B cell (primary cell): ENCODE measurements around the gene SDK2. TPM values are rescaled to one million over a fixed set of nuclear protein-coding genes. Genes with fewer than 3 reads are reported as not detected.

ENCODE experiments used
- ATAC-seq: fragments of 200-7000 bp; cut with Tn5 transposase; one replicate; pipeline ENCODE4 v1.10.0; 2021; ENCODE audit warnings: low read depth, mild to moderate bottlenecking, moderate number of reproducible peaks, moderate library complexity
- CTCF ChIA-PET: fragments of 350-600 bp; sonication (Branson Sonifier 250); formaldehyde crosslinking; loops from one replicate; lab custom pipeline; 2021; ENCODE audit warnings: antibody characterized with exemption, inconsistent platforms; lab: Charles Lee
- POLR2A ChIA-PET: fragments of 350-600 bp; sonication (Branson Sonifier 250); formaldehyde crosslinking; loops from one replicate; lab custom pipeline; 2021; ENCODE audit warnings: antibody characterized with exemption; lab: Charles Lee
- DNase-seq: peaks from one replicate; pipeline ENCODE4 v3.0.0; 2013
- H2AFZ ChIP-seq: 2 replicates; pipeline ENCODE4 v1.6.1; 2012; ENCODE audit warnings: mild to moderate bottlenecking, low read depth, low read length; ENCODE audit not compliant: insufficient read depth, poor library complexity, severe bottlenecking
- H3K27ac ChIP-seq, 2 donors: 1 replicate in 1 of 2; 2 replicates in 1 of 2; pipeline ENCODE4 v1.5.1; 2012 to 2013; ENCODE audit warnings: low read length in 2 of 2, mild to moderate bottlenecking in 2 of 2, moderate library complexity in 1 of 2
- H3K27me3 ChIP-seq, 4 experiments: fragments of 200-600 bp in 1 of 4; sonication (generic) in 1 of 4; replicated peaks in 1 of 4; 1 replicate in 2 of 4; 2 replicates in 2 of 4; pipeline versions ENCODE4 v1.6.1 to v1.7.0; 2013 to 2016; ENCODE audit warnings: low read length in 3 of 4, mild to moderate bottlenecking in 2 of 4, mixed read lengths in 1 of 4, moderate library complexity in 1 of 4; ENCODE audit not compliant: insufficient read depth in 4 of 4, control insufficient read depth in 3 of 4; ENCODE audit errors: control extremely low read depth in 1 of 4
- H3K36me3 ChIP-seq, 2 experiments: replicated peaks in 1 of 2; 1 replicate in 1 of 2; 2 replicates in 1 of 2; pipeline versions ENCODE4 v1.6.1 to v1.7.1; 2013; ENCODE audit warnings: low read length in 1 of 2; ENCODE audit not compliant: insufficient read depth in 2 of 2, control insufficient read depth in 1 of 2; ENCODE audit errors: control extremely low read depth in 1 of 2, extremely low read depth in 1 of 2
- H3K4me1 ChIP-seq, 2 donors: fragments of 200-600 bp in 1 of 2; sonication (generic) in 1 of 2; 1 replicate in 1 of 2; 2 replicates in 1 of 2; pipeline versions ENCODE4 v1.5.1 to v1.6.1; 2013 to 2017; ENCODE audit warnings: low read length in 2 of 2; ENCODE audit not compliant: control insufficient read depth in 2 of 2, insufficient read depth in 2 of 2
- H3K4me2 ChIP-seq: replicated peaks from 2 replicates; pipeline ENCODE3; 2012; ENCODE audit warnings: mild to moderate bottlenecking, low read depth, low read length; ENCODE audit not compliant: poor library complexity, severe bottlenecking
- H3K4me3 ChIP-seq, 5 experiments: fragments of 200-600 bp in 1 of 5; sonication (generic) in 1 of 5; 1 replicate in 3 of 5; 2 replicates in 2 of 5; pipeline versions ENCODE4 v1.5.1 to v1.7.0; 2011 to 2016; ENCODE audit warnings: low read length in 4 of 5, mild to moderate bottlenecking in 4 of 5, low read depth in 2 of 5, control low read depth in 1 of 5, moderate library complexity in 1 of 5; ENCODE audit not compliant: insufficient read depth in 1 of 5; ENCODE audit errors: control extremely low read depth in 1 of 5, extremely low read depth in 1 of 5
- H3K79me2 ChIP-seq: fragments of 200-600 bp; sonication (generic); one replicate; pipeline ENCODE4 v1.6.0; 2016; ENCODE audit warnings: low read length; ENCODE audit not compliant: control insufficient read depth, insufficient read depth
- H3K9ac ChIP-seq: fragments of 200-600 bp; sonication (generic); 2 replicates; pipeline ENCODE4 v1.6.1; 2017; ENCODE audit warnings: mild to moderate bottlenecking, low read length, moderate library complexity
- H3K9me3 ChIP-seq, 3 donors: one replicate each; pipeline versions ENCODE4 v1.6.1 to v1.7.1; 2013; ENCODE audit warnings: low read length in 2 of 3; ENCODE audit not compliant: control insufficient read depth in 2 of 3, insufficient read depth in 1 of 3; ENCODE audit errors: control extremely low read depth in 1 of 3
- H4K20me1 ChIP-seq: 2 replicates; pipeline ENCODE4 v1.6.0; 2012; ENCODE audit warnings: mild to moderate bottlenecking, low read length; ENCODE audit not compliant: insufficient read depth, control insufficient read depth, poor library complexity, severe bottlenecking
- H3K27ac Mint-ChIP-seq: one replicate; pipeline ENCODE4 v1.8.0; 2021; ENCODE audit warnings: mixed read lengths
- H3K27me3 Mint-ChIP-seq: one replicate; pipeline ENCODE4 v1.8.0; 2021; ENCODE audit warnings: mixed read lengths
- H3K4me1 Mint-ChIP-seq: one replicate; pipeline ENCODE4 v1.8.0; 2021; ENCODE audit warnings: mixed read lengths
- H3K4me3 Mint-ChIP-seq: one replicate; pipeline ENCODE4 v1.8.0; 2021; ENCODE audit warnings: mixed read lengths
- H3K9me3 Mint-ChIP-seq: one replicate; pipeline ENCODE4 v1.8.0; 2022; ENCODE audit warnings: mixed read lengths; ENCODE audit not compliant: insufficient read depth
- EZH2 ChIP-seq: IDR thresholded peaks from 2 replicates; pipeline ENCODE4 v1.6.1; 2012; ENCODE audit warnings: borderline replicate concordance, low read depth, mild to moderate bottlenecking, moderate library complexity, low read length; ENCODE audit not compliant: insufficient read depth, poor library complexity, severe bottlenecking
- whole genome bisulfite sequencing: methylation state at CpG from one replicate; pipeline ENCODE4 v1.1.5; 2013; ENCODE audit warnings: missing lambda C conversion rate; ENCODE audit not compliant: insufficient coverage; 5-methylcytosine and 5-hydroxymethylcytosine counted together
- intact Hi-C: fragments of 100-400 bp; cut with micrococcal nuclease; formaldehyde crosslinking; loops from one replicate; pipeline ENCODE4 v1.10.0; 2022
- polyA plus RNA-seq: library from polyadenylated mRNA; depleted of rRNA; stranded (reverse); fragments of >200 nt; gene quantifications from 2 replicates; pipeline ENCODE4 v1.2.3, GENCODE V29; 2012
- total RNA-seq, 2 donors: library from RNA; stranded (reverse); fragments of 120-200 nt in 1 of 2; gene quantifications; 1 replicate in 1 of 2; 2 replicates in 1 of 2; pipeline versions ENCODE4 v1.2.3 to v1.2.4, GENCODE V29; 2013 to 2022
- TF ChIP-seq, protein P1 (sequence below): fragments of 200-600 bp; IDR thresholded peaks from one replicate; pipeline ENCODE4 v1.8.0; 2022; ENCODE audit warnings: antibody characterized with exemption, mild to moderate bottlenecking

SDK2 gene
- total and polyA plus RNA-seq, 2 donors (not counting 1 experiment from before 2014, with no cell fraction given): 3.2 to 13.0 TPM

DNA sequence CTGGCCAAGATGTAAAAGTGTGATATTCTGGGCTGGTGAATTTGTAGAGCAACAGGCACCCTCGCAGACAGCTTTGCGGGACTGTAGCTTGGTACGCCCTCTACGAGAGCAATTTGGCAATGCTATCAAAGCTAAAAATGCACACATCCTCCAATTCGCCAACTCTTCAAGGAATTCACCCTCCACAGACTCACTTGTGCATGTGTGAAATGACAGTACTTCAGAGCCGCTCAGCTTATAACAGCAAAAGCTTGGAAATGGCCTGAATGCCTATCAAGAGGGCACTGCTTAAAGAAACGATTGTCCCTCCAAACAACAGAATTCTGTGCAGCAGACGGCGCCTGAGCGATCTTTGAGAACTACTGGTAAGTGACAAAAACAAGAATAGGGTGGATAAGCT, 130.8 kb downstream of the SDK2 start:
- Histone ChIP-seq H3K27me3 (no peaks in the 10 kb centered on the region), H3K4me2 (no peak overlapping the region), H3K9ac (no peak overlapping the region), H2AFZ (no peak overlapping the region), H3K79me2 (peaks cover 14% of the 10 kb centered on the region), H4K20me1 (peaks cover 43% of the 10 kb centered on the region), H3K36me3 (no peaks in the 10 kb centered on the region), H3K27ac (no peak overlapping the region), H3K9me3 (no peaks in the 10 kb centered on the region), H3K4me3 (no peak overlapping the region), H3K4me1 (no peaks in the 10 kb centered on the region)
- ChIA-PET POLR2A (no interaction called here), CTCF (interaction anchor here (0.7 kb wide), 1 partner anchor 49 kb away, joined by 3 read pairs; no protein-coding TSS in a partner anchor)
- H3K27ac Mint-ChIP-seq: no peak overlapping the region
- no peaks in the 10 kb centered on the region for H3K27me3 Mint-ChIP-seq
- 91% methylated on average over 4 of the region's 10 CpGs for WGBS
- intact Hi-C loops: no loop called here
- ATAC-seq (no peak), DNase-seq (no peak)
- no peak for TF ChIP-seq EZH2
- TF ChIP-seq, protein P1, sequence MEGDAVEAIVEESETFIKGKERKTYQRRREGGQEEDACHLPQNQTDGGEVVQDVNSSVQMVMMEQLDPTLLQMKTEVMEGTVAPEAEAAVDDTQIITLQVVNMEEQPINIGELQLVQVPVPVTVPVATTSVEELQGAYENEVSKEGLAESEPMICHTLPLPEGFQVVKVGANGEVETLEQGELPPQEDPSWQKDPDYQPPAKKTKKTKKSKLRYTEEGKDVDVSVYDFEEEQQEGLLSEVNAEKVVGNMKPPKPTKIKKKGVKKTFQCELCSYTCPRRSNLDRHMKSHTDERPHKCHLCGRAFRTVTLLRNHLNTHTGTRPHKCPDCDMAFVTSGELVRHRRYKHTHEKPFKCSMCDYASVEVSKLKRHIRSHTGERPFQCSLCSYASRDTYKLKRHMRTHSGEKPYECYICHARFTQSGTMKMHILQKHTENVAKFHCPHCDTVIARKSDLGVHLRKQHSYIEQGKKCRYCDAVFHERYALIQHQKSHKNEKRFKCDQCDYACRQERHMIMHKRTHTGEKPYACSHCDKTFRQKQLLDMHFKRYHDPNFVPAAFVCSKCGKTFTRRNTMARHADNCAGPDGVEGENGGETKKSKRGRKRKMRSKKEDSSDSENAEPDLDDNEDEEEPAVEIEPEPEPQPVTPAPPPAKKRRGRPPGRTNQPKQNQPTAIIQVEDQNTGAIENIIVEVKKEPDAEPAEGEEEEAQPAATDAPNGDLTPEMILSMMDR: no peak
- peaks cover 7% of the 10 kb centered on the region for H3K4me1 Mint-ChIP-seq
- no peak overlapping the region for H3K4me3 Mint-ChIP-seq
- H3K9me3 Mint-ChIP-seq: no peaks in the 10 kb centered on the region

DNA sequence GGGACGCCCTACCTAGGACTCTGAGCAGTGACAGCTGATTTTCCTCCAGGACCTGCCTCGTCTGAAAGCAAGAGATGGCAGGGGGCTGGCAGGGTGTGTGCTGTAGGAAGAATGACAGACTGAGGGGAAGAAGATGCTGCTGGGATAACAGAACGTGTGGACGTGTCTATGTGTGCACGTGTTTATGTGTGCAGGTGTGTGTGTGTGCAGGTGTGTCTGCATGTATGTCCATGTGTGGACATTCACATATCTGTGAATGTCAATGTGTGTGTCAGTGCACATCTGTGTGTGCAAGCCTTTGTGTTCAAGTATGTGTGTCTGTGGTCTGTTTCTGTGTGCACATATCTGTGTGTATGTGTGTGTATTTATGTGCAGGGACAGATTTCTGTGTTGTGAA, 132.5 kb downstream of the SDK2 start:
- Histone ChIP-seq H2AFZ (no peak overlapping the region), H4K20me1 (peaks cover 32% of the 10 kb centered on the region), H3K79me2 (peaks cover 8% of the 10 kb centered on the region), H3K4me2 (no peak overlapping the region), H3K27me3 (no peaks in the 10 kb centered on the region), H3K4me3 (no peak overlapping the region), H3K27ac (no peak overlapping the region), H3K36me3 (no peaks in the 10 kb centered on the region), H3K4me1 (no peaks in the 10 kb centered on the region), H3K9ac (no peak overlapping the region), H3K9me3 (no peaks in the 10 kb centered on the region)
- Mint-ChIP-seq H3K9me3 (no peaks in the 10 kb centered on the region), H3K27me3 (no peaks in the 10 kb centered on the region), H3K4me3 (no peak overlapping the region), H3K4me1 (peaks cover 7% of the 10 kb centered on the region), H3K27ac (no peak overlapping the region)
- TF ChIP-seq, protein P1: no peak
- no peak for TF ChIP-seq EZH2
- 94% methylated on average over 5 of the region's 5 CpGs for WGBS
- intact Hi-C loops: no loop called here
- ChIA-PET POLR2A (no interaction called here), CTCF (no interaction called here)
- DNase-seq (no peak), ATAC-seq (no peak)
